Neural cell (in vitro differentiated cells): Measurements from ENCODE around the gene PLD2. TPM values are rescaled to one million over a fixed set of nuclear protein-coding genes. Genes with fewer than 3 reads are reported as not detected.

Source experiments
- H2AFZ ChIP-seq: fragments of 200-600, 300-800 bp; sonication (generic), shearing (Covaris generic); 2 replicates; pipeline ENCODE4 v1.6.0; 2014; ENCODE audit warnings: low read depth, mild to moderate bottlenecking, antibody characterized with exemption, low read length, moderate library complexity
- H3F3A ChIP-seq: fragments of 200-600 bp; shearing (Covaris generic); 2 replicates; pipeline ENCODE4 v1.6.1; 2016; ENCODE audit warnings: mild to moderate bottlenecking, moderate library complexity, mixed read lengths, antibody characterized with exemption, low read length; ENCODE audit not compliant: insufficient read depth, poor library complexity, severe bottlenecking
- H3K27ac ChIP-seq: fragments of 200-600, 300-800 bp; sonication (generic), shearing (Covaris generic); 2 replicates; pipeline ENCODE4 v1.5.1; 2014; ENCODE audit warnings: mild to moderate bottlenecking, low read length, moderate library complexity
- H3K27me3 ChIP-seq: fragments of 300-800, 200-600 bp; sonication (generic), shearing (Covaris generic); 2 replicates; pipeline ENCODE4 v1.6.0; 2014; ENCODE audit warnings: mild to moderate bottlenecking, low read depth, low read length, moderate library complexity; ENCODE audit not compliant: insufficient read depth
- H3K36me3 ChIP-seq: fragments of 300-800, 200-600 bp; sonication (generic), shearing (Covaris generic); 2 replicates; pipeline ENCODE4 v1.5.1; 2014; ENCODE audit warnings: mild to moderate bottlenecking, antibody characterized with exemption, low read length, moderate library complexity; ENCODE audit not compliant: insufficient read depth
- H3K4me2 ChIP-seq: fragments of 300-800, 200-600 bp; sonication (generic), shearing (Covaris generic); 2 replicates; pipeline ENCODE4 v1.6.0; 2014; ENCODE audit warnings: mild to moderate bottlenecking, low read length
- H3K4me3 ChIP-seq: fragments of 300-800, 200-600 bp; sonication (generic), shearing (Covaris generic); 2 replicates; pipeline ENCODE4 v1.5.1; 2014; ENCODE audit warnings: mild to moderate bottlenecking, low read length, moderate library complexity
- H3K79me2 ChIP-seq: fragments of 200-600 bp; shearing (Covaris generic); replicated peaks from 2 replicates; pipeline ENCODE4 v1.6.0; 2014; ENCODE audit warnings: mild to moderate bottlenecking, low read length, moderate library complexity; ENCODE audit not compliant: insufficient read depth
- H3K9ac ChIP-seq: fragments of 300-800, 200-600 bp; sonication (generic), shearing (Covaris generic); 2 replicates; pipeline ENCODE4 v1.6.1; 2016; ENCODE audit warnings: mild to moderate bottlenecking, low read length, mixed read lengths
- H3K9me2 ChIP-seq: fragments of 200-600 bp; shearing (Covaris generic); 2 replicates; pipeline ENCODE4 v1.6.1; 2016; ENCODE audit warnings: mild to moderate bottlenecking, low read length, mixed read lengths; ENCODE audit not compliant: insufficient read depth
- H3K9me3 ChIP-seq: fragments of 200-600, 300-800 bp; sonication (generic), shearing (Covaris generic); 2 replicates; pipeline ENCODE4 v1.6.1; 2016; ENCODE audit warnings: mild to moderate bottlenecking, mixed run types, low read length, moderate library complexity, mixed read lengths
- H4K20me1 ChIP-seq: fragments of 200-600 bp; shearing (Covaris generic); 2 replicates; pipeline ENCODE4 v1.6.1; 2016; ENCODE audit warnings: mild to moderate bottlenecking, mixed run types; ENCODE audit not compliant: insufficient read depth
- EP300 ChIP-seq: fragments of 450-650 bp; conservative IDR thresholded peaks from 2 replicates; pipeline ENCODE4 v1.6.1; 2014; ENCODE audit warnings: antibody characterized with exemption, mild to moderate bottlenecking, moderate library complexity; ENCODE audit not compliant: poor library complexity, severe bottlenecking
- EZH2 ChIP-seq: fragments of 200-600, 300-800 bp; shearing (Covaris generic), sonication (generic); IDR thresholded peaks from 2 replicates; pipeline ENCODE4 v1.6.1; 2014; ENCODE audit warnings: antibody characterized with exemption, low read length, borderline replicate concordance, mild to moderate bottlenecking; ENCODE audit not compliant: insufficient read depth, poor library complexity, severe bottlenecking
- MXI1 ChIP-seq: fragments of 450-650 bp; conservative IDR thresholded peaks from 2 replicates; pipeline ENCODE4 v1.6.1; 2014; ENCODE audit warnings: antibody characterized with exemption, mild to moderate bottlenecking; ENCODE audit not compliant: poor library complexity, severe bottlenecking
- POLR2AphosphoS5 ChIP-seq: IDR thresholded peaks from 2 replicates; pipeline ENCODE4 v1.6.1; 2012
- RAD21 ChIP-seq: fragments of 450-650 bp; conservative IDR thresholded peaks from 2 replicates; pipeline ENCODE4 v1.6.1; 2014; ENCODE audit warnings: antibody characterized with exemption, mild to moderate bottlenecking, moderate library complexity
- SMC3 ChIP-seq: fragments of 450-650 bp; conservative IDR thresholded peaks from 2 replicates; pipeline ENCODE4 v1.6.1; 2014; ENCODE audit warnings: antibody characterized with exemption, mild to moderate bottlenecking, moderate library complexity; ENCODE audit not compliant: poor library complexity
- TAF1 ChIP-seq: IDR thresholded peaks from 2 replicates; pipeline ENCODE4 v1.6.1; 2012; ENCODE audit warnings: low read depth
- polyA plus RNA-seq: library from polyadenylated mRNA; depleted of rRNA; stranded (reverse); fragments of >200 nt; gene quantifications from 2 replicates; pipeline ENCODE4 v1.2.3, GENCODE V29; 2014
- TF ChIP-seq, protein P1 (sequence below): IDR thresholded peaks from 2 replicates; pipeline ENCODE4 v1.6.1; 2012; ENCODE audit warnings: borderline replicate concordance
- TF ChIP-seq, protein P2 (sequence below): fragments of 450-650 bp; IDR thresholded peaks from 2 replicates; pipeline ENCODE4 v1.5.1; 2014; ENCODE audit warnings: antibody characterized with exemption, mild to moderate bottlenecking, moderate library complexity; ENCODE audit not compliant: poor library complexity, severe bottlenecking

Gene PLD2
- polyA plus RNA-seq, 1 donor from 2014 or later, result 2.0 TPM

DNA sequence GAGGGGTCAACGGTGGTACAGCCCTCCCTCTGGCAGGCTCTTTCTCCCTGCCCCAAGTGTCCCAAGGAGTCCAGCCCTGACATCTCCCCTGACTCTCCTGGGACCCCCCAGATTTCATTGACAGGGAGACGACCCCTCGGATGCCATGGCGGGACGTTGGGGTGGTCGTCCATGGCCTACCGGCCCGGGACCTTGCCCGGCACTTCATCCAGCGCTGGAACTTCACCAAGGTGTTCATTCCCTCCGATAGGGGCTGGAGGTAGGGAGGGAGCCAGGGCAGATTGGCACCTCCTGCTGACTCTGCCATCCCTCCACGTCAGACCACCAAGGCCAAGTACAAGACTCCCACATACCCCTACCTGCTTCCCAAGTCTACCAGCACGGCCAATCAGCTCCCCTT lies 9.9 kb downstream of the PLD2 start:
- Histone ChIP-seq H3K27me3 (no peaks in the 10 kb centered on the region), H3K4me2 (no peak overlapping the region), H3K9me3 (no peaks in the 10 kb centered on the region), H3K9ac (no peak overlapping the region), H3K36me3 (no peaks in the 10 kb centered on the region), H3K9me2 (no peaks in the 10 kb centered on the region), H3F3A (no peaks in the 10 kb centered on the region), H3K27ac (no peak overlapping the region), H3K4me3 (no peak overlapping the region), H4K20me1 (no peaks in the 10 kb centered on the region), H3K79me2 (no peaks in the 10 kb centered on the region), H2AFZ (no peak overlapping the region)
- TF ChIP-seq, protein P1, sequence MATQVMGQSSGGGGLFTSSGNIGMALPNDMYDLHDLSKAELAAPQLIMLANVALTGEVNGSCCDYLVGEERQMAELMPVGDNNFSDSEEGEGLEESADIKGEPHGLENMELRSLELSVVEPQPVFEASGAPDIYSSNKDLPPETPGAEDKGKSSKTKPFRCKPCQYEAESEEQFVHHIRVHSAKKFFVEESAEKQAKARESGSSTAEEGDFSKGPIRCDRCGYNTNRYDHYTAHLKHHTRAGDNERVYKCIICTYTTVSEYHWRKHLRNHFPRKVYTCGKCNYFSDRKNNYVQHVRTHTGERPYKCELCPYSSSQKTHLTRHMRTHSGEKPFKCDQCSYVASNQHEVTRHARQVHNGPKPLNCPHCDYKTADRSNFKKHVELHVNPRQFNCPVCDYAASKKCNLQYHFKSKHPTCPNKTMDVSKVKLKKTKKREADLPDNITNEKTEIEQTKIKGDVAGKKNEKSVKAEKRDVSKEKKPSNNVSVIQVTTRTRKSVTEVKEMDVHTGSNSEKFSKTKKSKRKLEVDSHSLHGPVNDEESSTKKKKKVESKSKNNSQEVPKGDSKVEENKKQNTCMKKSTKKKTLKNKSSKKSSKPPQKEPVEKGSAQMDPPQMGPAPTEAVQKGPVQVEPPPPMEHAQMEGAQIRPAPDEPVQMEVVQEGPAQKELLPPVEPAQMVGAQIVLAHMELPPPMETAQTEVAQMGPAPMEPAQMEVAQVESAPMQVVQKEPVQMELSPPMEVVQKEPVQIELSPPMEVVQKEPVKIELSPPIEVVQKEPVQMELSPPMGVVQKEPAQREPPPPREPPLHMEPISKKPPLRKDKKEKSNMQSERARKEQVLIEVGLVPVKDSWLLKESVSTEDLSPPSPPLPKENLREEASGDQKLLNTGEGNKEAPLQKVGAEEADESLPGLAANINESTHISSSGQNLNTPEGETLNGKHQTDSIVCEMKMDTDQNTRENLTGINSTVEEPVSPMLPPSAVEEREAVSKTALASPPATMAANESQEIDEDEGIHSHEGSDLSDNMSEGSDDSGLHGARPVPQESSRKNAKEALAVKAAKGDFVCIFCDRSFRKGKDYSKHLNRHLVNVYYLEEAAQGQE, result no peak
- no peak for TF ChIP-seq POLR2AphosphoS5

DNA sequence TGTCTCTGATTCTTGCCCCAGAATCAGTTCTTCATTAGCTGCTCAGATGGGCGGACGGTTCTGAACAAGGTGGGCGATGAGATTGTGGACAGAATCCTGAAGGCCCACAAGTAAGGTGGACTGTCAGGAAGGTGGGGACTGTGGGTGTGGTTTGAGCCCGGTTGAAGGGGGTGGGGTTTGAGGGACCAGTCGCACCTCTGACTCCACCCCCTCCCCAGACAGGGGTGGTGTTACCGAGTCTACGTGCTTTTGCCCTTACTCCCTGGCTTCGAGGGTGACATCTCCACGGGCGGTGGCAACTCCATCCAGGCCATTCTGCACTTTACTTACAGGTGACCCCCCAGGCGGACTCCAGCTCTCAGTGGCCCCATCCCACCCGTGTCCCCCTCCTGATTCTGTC lies 11.3 kb downstream of the PLD2 start:
- no peaks in the 10 kb centered on the region for H3F3A ChIP-seq
- TF ChIP-seq EZH2 (no peak), RAD21 (no peak), MXI1 (no peak), TAF1 (no peak), POLR2AphosphoS5 (no peak), SMC3 (no peak), EP300 (no peak)
- TF ChIP-seq, protein P1, result no peak
- TF ChIP-seq, protein P2, sequence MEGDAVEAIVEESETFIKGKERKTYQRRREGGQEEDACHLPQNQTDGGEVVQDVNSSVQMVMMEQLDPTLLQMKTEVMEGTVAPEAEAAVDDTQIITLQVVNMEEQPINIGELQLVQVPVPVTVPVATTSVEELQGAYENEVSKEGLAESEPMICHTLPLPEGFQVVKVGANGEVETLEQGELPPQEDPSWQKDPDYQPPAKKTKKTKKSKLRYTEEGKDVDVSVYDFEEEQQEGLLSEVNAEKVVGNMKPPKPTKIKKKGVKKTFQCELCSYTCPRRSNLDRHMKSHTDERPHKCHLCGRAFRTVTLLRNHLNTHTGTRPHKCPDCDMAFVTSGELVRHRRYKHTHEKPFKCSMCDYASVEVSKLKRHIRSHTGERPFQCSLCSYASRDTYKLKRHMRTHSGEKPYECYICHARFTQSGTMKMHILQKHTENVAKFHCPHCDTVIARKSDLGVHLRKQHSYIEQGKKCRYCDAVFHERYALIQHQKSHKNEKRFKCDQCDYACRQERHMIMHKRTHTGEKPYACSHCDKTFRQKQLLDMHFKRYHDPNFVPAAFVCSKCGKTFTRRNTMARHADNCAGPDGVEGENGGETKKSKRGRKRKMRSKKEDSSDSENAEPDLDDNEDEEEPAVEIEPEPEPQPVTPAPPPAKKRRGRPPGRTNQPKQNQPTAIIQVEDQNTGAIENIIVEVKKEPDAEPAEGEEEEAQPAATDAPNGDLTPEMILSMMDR, result no peak
- H3K36me3 ChIP-seq, result no peaks in the 10 kb centered on the region

More for the DNA sequence above, 11.3 kb downstream of the PLD2 start:
- no peaks in the 10 kb centered on the region for H3K9me3 ChIP-seq
- no peaks in the 10 kb centered on the region for H3K27me3 ChIP-seq
- H3K9ac ChIP-seq, result no peak overlapping the region
- H3K9me2 ChIP-seq, result no peaks in the 10 kb centered on the region
- no peaks in the 10 kb centered on the region for H3K79me2 ChIP-seq
- H3K4me3 ChIP-seq, result no peak overlapping the region
- no peak overlapping the region for H2AFZ ChIP-seq
- no peak overlapping the region for H3K27ac ChIP-seq
- H3K4me2 ChIP-seq, result no peak overlapping the region
- no peaks in the 10 kb centered on the region for H4K20me1 ChIP-seq
